Activated CD8-positive, alpha-beta memory T cell treated with anti-CD3 and anti-CD28 coated beads, Interleukin-2, amount 50 U/mL, for 4 hours (primary cell): ENCODE results near the gene UMAD1.

Experiments
- DNase-seq: peaks from one replicate; pipeline ENCODE4 v3.0.0-alpha.2; 2020

Gene UMAD1

GRCh38 chr7:7907306-7907705, 266.8 kb downstream of the UMAD1 start:
- no peak for DNase-seq

GRCh38 chr7:7908622-7909145, 268.1 kb downstream of the UMAD1 start:
- DNase-seq = no peak

GRCh38 chr7:7909376-7909775, 268.8 kb downstream of the UMAD1 start:
- no peak for DNase-seq

- no peak for DNase-seq
Observed at GRCh38 chr7:7911369-7912123, 271.0 kb downstream of the UMAD1 start.

GRCh38 chr7:7912937-7913336, 272.4 kb downstream of the UMAD1 start:
- no peak for DNase-seq

- no peak for DNase-seq
Observed at GRCh38 chr7:7913504-7913903, 273.0 kb downstream of the UMAD1 start.

GRCh38 chr7:7914547-7914946, 274.0 kb downstream of the UMAD1 start:
- DNase-seq = no peak

- DNase-seq = no peak
Observed at GRCh38 chr7:7916064-7916463, 275.5 kb downstream of the UMAD1 start.

GRCh38 chr7:7917593-7917992, 277.0 kb downstream of the UMAD1 start:
- no peak for DNase-seq

- DNase-seq = no peak
Observed at GRCh38 chr7:7918736-7919448, 278.3 kb downstream of the UMAD1 start.

- no peak for DNase-seq
Observed at GRCh38 chr7:7919449-7919945, 278.9 kb downstream of the UMAD1 start.

GRCh38 chr7:7920056-7920455, 279.5 kb downstream of the UMAD1 start:
- no peak for DNase-seq

GRCh38 chr7:7920481-7920880, 279.9 kb downstream of the UMAD1 start:
- DNase-seq = no peak

- DNase-seq = no peak
Observed at GRCh38 chr7:7921830-7922229, 281.3 kb downstream of the UMAD1 start.

GRCh38 chr7:7922684-7923385, 282.3 kb downstream of the UMAD1 start:
- DNase-seq = no peak

GRCh38 chr7:7923818-7924217, 283.3 kb downstream of the UMAD1 start:
- DNase-seq = no peak

GRCh38 chr7:7924303-7924702, 283.8 kb downstream of the UMAD1 start:
- DNase-seq = no peak
